Measurements from ENCODE around the gene TMCO1. TPM values are rescaled to one million over a fixed set of nuclear protein-coding genes. Genes with fewer than 3 reads are reported as not detected.
A peak's percentile ranks its signal among the peaks of the same experiment; 100 is the strongest.
"Not testable (repeated sequence)": the region's sequence is repeated elsewhere in the genome, so short reads cannot be mapped to it uniquely, and the experiment has no call there.

TMCO1 gene, protein sequence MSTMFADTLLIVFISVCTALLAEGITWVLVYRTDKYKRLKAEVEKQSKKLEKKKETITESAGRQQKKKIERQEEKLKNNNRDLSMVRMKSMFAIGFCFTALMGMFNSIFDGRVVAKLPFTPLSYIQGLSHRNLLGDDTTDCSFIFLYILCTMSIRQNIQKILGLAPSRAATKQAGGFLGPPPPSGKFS
- 100 to 1,000 TPM; 145 to 171 (median 156) TPM for polyA plus RNA-seq (ENCODE audit: insufficient read length in 3 of 3)
- long read RNA-seq, donor 1, full-length matches to known transcripts: 57 of 135 reads
- long read RNA-seq, donor 1, partial matches to known transcripts: 78 of 135 reads
- long read RNA-seq, donor 1, other reads (novel, unspliced or antisense): 0 of 135 reads
- long read RNA-seq, donor 2, full-length matches to known transcripts: 73 of 185 reads
- long read RNA-seq, donor 2, partial matches to known transcripts: 105 of 185 reads
- long read RNA-seq, donor 2, other reads (novel, unspliced or antisense): 7 of 185 reads
- long read RNA-seq, donor 3, full-length matches to known transcripts: 53 of 116 reads
- long read RNA-seq, donor 3, partial matches to known transcripts: 58 of 116 reads
- long read RNA-seq, donor 3, other reads (novel, unspliced or antisense): 5 of 116 reads
- long read RNA-seq, donor 4, full-length matches to known transcripts: 75 of 164 reads
- long read RNA-seq, donor 4, partial matches to known transcripts: 89 of 164 reads
- long read RNA-seq, donor 4, other reads (novel, unspliced or antisense): 0 of 164 reads
- long read RNA-seq, donor 5, full-length matches to known transcripts: 34 of 58 reads
- long read RNA-seq, donor 5, partial matches to known transcripts: 24 of 58 reads
- long read RNA-seq, donor 5, other reads (novel, unspliced or antisense): 0 of 58 reads
- long read RNA-seq, donor 6, full-length matches to known transcripts: 43 of 117 reads
- long read RNA-seq, donor 6, partial matches to known transcripts: 68 of 117 reads
- long read RNA-seq, donor 6, other reads (novel, unspliced or antisense): 6 of 117 reads
- long read RNA-seq, donor 7, full-length matches to known transcripts: 40 of 80 reads
- long read RNA-seq, donor 7, partial matches to known transcripts: 40 of 80 reads
- long read RNA-seq, donor 7, other reads (novel, unspliced or antisense): 0 of 80 reads
- long read RNA-seq, donor 8, full-length matches to known transcripts: 9 of 37 reads
- long read RNA-seq, donor 8, partial matches to known transcripts: 23 of 37 reads
- long read RNA-seq, donor 8, other reads (novel, unspliced or antisense): 5 of 37 reads
- long read RNA-seq, donor 9, full-length matches to known transcripts: 75 of 183 reads
- long read RNA-seq, donor 9, partial matches to known transcripts: 100 of 183 reads
- long read RNA-seq, donor 9, other reads (novel, unspliced or antisense): 8 of 183 reads
- long read RNA-seq, donor 10, full-length matches to known transcripts: 48 of 131 reads
- long read RNA-seq, donor 10, partial matches to known transcripts: 83 of 131 reads
- long read RNA-seq, donor 10, other reads (novel, unspliced or antisense): 0 of 131 reads
- long read RNA-seq, donor 11, full-length matches to known transcripts: 40 of 76 reads
- long read RNA-seq, donor 11, partial matches to known transcripts: 36 of 76 reads
- long read RNA-seq, donor 11, other reads (novel, unspliced or antisense): 0 of 76 reads
- long read RNA-seq, donor 12, full-length matches to known transcripts: 80 of 196 reads
- long read RNA-seq, donor 12, partial matches to known transcripts: 104 of 196 reads
- long read RNA-seq, donor 12, other reads (novel, unspliced or antisense): 12 of 196 reads
- long read RNA-seq, donor 13, full-length matches to known transcripts: 35 of 58 reads
- long read RNA-seq, donor 13, partial matches to known transcripts: 23 of 58 reads
- long read RNA-seq, donor 13, other reads (novel, unspliced or antisense): 0 of 58 reads
- long read RNA-seq, donor 14: 0 reads
- long read RNA-seq, donor 15, full-length matches to known transcripts: 72 of 164 reads
- long read RNA-seq, donor 15, partial matches to known transcripts: 92 of 164 reads
- long read RNA-seq, donor 15, other reads (novel, unspliced or antisense): 0 of 164 reads
- long read RNA-seq, donor 16, full-length matches to known transcripts: 80 of 190 reads
- long read RNA-seq, donor 16, partial matches to known transcripts: 97 of 190 reads
- long read RNA-seq, donor 16, other reads (novel, unspliced or antisense): 13 of 190 reads

DNA sequence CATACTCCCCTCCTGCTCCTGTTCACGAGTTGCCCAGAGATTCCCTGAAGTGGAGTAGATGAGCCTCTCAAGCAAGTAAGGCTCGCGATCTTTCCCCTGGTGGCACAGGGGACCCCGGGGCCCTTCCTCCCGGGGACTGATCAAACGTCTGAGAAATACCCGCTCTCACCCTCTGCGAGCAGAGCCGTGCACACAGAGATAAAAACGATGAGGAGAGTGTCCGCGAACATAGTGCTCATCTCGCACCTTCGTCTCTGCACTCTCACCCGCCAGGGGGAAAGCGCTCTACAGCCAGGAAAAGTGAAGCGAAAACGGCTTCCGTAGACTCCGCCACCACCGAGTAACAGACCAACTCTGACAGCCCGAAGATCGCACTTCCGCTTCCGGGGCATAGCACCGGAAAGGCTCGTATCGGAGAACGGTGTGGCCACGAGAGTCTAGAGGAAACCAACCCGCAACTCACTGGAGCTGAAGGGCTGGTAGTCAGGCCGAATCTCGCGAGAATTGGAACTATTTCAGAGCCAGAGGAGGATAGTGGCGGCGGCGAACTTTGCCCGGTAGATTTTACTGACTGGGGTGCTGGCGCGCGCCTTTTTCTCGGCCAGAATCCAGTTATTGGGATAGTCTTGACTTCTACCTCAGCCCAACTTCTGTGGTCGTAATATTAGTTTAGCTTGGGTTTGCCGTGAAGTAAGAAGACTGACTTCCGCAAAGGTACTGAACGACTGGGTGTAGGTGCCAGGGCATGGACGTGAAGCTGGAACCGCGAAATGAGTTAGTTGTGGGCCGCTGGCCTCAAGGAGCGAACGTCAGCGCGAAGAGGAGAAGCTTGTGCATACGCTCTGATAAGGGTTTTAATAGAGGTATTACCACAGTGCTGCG is at the start of gene TMCO1:
TSS of gene TMCO1 (minus strand) at position 356 of the 882 bp plus-strand sequence. CDS start at position 239, 117 bp downstream.
- peak; percentile 98 for DNase-seq

DNA sequence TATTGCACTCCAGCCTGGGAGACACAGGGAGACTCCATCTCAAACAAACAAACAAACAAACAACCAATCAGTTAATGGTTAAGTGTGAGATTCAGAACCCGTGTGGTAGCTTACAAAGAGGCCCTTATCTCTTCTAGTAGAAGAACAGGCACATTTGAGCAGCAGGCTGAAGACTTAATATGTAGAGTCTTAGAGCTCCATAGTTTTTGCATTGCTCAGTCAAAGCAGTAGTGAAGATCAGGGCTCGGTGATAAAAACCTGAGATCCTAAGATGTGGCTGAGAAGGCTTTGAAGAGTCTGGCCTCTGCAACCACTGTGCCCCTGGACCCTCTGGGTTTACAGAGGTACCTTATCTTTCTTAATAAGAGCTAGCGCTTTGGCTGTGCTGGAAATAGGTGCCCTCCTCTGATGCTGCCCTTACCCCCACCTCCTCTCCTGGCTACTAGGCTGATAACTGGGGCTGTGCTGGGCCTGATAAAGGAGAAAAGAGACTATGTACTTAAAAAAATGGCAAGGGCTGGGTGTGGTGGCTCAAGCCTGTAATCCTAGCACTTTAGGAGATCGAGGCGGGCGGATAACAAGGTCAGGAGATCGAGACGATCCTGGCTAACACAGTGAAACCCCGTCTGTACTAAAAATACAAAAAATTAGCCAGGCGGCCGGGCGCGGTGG is 48.3 kb upstream of the TMCO1 start:
- no peak for DNase-seq

GRCh38 chr1:165816157-165816556 is 47.5 kb upstream of the TMCO1 start:
- no peak for DNase-seq

DNA sequence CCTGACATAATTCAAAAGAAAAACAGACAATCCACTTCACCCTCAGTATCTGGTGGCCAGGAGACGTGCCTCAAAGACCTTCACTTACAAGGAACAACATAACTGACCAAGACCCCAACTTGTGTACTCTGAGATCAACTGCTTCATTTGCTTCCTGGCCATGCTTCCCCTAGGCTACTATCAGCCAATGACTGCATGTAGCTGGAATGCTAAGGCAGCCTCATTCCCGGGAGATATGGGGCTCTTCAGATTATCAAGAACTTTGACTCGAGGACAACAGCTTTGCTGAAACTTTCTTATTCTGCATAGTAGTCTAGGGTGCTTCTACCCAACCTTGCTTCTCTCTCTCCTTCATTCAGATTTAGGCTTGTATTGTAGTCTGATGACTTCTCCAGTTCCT is 47.1 kb upstream of the TMCO1 start:
- no peak for DNase-seq

DNA sequence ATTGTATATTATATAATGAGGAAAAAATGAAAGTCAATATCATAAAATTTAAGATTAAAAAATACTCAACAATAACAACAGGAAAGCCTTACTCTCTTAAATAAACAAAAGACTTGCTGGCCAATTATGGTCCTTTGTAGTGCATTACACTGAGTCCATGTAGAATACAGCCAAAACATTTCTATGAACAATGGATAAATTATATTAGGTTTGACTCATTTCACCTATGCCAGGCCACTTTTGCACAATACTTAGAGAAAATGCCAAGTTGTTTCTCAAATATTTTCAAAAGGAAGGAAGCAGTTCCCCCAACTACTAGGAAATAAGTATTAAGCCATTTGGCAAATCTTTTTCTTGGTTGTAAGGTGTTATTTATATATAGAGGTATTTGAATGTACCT is 38.9 kb upstream of the TMCO1 start:
- no peak for DNase-seq

DNA sequence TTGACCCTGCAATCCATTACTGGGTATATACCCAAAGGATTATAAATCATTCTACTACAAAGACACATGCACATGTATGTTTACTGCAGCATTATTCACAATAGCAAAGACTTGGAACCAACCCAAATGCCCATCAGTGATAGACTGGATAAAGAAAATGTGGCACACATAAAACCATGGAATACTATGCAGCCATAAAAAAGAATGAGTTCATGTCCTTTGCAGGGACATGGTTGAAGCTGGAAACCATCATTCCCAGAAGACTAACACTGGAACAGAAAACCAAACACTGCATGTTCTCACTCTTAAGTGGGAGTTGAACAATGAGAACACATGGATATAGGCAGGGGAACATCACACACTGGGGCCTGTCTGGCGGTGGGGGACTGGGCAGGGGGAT is 35.8 kb upstream of the TMCO1 start:
- DNase-seq: not testable (repeated sequence)

DNA sequence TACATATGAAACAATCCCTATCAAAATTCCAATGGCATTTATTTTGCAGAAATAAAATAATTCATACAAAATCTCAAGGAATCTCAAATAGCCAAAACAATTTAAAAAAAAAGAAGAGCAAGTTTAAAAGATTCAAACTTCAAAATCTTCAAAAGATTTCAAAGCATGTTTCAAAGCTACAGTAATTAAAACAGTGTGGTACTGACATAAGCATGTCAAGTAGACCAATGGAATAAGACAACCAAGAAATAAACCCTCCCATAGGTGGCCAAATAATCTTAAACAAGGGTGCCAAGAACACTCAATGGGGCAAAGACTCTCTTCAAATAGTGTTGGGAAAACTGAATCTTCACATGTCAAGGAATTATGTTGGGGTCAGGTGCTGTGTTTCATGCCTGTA is 30.7 kb upstream of the TMCO1 start:
- no peak for DNase-seq

DNA sequence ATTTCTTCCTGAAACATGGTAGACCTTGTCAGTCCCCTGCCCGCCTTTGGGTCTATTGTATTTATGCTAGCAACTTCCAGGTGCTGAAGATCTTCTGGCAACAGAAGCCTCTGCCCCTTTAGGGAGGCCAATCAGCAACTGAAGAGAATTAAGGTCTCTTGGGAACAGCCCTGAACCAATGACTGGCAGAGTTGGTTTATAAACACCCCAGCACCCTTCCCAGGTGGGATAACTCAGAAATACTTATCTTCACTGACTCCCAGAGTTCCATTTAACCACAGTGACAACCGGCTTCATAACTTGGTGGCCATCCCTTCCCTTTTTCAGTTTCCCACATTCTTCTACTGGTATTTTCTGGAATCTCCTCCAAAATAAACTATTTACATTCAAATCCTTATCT is 27.2 kb upstream of the TMCO1 start:
- no peak for DNase-seq

DNA sequence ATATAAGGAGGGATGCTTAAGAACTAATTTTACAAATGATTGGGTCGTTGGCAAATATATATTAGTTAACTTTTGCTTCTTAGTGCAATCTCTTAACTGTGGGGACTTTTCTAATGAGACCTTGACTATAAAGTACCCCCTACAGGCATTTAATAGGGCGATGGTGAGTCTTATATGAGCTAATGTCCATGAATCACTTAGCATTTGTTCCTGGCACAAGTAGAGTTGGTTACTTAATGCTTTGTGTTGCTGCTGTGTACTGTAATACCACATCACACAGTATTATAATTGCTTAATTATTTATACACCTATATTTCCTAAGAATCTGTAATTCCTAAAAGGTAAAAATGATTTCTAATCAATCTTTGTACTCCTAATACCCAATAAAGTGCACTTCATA is 25.3 kb upstream of the TMCO1 start:
- DNase-seq: no peak

DNA sequence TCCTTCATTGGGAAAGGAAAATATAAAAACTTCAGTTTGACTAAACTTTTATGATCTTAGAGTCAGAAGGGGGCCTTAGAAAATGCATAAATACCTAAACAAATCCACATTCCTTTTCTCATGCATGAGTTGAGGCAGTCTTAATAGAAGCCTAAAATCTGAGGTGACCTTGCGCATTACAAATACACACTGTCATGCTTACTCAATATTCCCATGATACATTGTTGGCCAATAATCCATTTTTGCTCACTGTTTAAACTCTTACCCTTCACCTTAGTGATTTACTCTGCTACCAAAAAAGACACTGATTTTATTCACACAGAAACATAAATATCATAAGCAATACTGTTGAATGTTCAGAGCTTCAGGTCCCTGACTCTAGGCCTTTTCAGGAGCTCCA is 19.1 kb upstream of the TMCO1 start:
- no peak for DNase-seq

- not testable (repeated sequence) for DNase-seq
Observed at GRCh38 chr1:165783519-165783918, 14.9 kb upstream of the TMCO1 start.

GRCh38 chr1:165778197-165778596 is 9.5 kb upstream of the TMCO1 start:
- not testable (repeated sequence) for DNase-seq

DNA sequence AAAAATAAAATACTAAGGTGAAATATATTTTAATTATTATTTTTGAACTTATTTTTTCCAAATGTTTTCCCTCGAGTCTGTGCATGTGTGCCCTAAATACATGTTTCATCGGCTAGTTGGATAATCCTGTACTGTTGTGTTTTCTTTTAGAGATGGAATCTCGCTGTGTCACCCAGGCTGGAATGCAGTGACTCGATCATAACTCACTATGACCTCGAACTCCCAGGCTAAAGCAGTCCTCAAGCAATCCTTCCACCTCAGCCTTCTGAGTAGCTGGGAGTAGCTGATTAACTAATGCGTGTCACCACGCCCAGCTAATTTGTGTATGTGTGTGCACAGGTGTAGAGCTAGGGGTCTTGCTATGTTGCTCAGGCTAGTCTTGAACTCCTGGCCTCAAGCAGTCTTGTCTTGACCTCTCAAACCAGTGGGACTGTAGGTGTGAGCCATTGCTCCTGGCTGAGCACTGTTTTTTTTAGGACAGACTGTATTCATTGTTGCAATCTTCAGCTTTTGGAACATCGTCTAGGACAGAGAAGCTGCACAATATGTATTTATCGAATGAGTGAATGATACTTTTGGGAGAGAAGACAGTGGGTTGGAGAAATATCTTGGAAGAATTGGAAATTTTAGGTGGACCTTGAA is 4.8 kb upstream of the TMCO1 start:
- no peak for DNase-seq

DNA sequence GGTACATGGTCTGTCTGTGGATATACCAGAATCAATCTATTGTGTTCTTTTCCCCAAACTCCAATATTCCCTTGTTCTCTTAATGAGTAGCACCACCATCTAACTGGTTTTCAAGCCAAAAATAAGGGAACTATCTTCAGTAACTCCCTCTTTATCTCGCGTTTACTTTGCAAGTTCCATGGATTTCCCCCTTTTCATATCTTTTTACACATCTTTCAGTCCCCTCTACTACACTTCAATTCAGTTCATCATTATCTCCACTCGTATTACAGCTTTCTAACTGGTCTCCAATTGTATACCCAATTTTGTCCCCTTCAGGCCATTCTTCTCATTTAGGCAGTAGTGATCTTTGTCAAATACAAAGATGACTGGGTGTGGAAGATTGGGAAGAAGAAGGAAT is 4.1 kb upstream of the TMCO1 start:
- no peak for DNase-seq

- no peak for DNase-seq
Observed at GRCh38 chr1:165764277-165764676, 4.4 kb downstream of the TMCO1 start.

DNA sequence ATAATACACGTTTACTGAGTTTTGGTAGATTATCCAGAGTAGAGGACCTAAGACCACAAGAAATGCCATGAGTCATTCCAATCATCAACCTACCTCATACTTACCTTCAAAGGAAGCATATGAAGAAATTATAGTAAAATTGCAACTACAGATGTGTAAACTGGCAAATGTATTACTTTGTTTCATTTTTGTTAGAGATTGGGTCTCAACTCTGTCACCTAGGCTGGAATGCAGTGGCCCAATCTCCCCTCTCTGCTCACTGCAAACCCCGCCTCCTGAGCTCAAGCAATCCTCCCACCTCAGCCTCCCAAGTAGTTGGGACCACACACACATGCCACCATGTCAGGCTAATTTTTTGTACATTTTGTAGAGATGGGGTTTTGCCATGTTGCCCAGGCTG is 5.2 kb downstream of the TMCO1 start:
- DNase-seq: no peak

GRCh38 chr1:165762725-165763124 is 5.9 kb downstream of the TMCO1 start:
- DNase-seq: no peak

DNA sequence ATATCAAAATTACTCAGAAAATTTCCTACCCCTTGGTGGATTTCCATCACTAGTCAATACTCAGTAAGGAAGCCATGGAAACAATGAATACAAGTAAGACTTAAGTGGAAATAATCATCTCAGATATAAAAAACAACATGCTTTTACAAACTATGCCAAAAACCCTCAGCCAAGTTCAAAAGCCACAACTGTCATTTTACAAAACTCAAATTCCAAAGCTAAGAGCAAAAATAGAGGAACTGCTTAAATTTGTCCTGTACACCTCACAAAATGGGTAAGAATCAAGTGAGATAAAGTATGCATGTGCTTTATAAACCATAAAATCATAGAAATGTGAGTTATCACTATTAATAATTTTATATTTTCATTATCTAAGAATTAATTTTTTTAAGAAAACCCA is 9.6 kb downstream of the TMCO1 start:
- DNase-seq: no peak
